AG09309 (cell line): ENCODE measurements around the gene HEBP2.
"Not testable (repeated sequence)": the region's sequence is repeated elsewhere in the genome, so short reads cannot be mapped to it uniquely, and the experiment has no call there.

Experiments used
- DNase-seq: peaks from one replicate; pipeline ENCODE4 v3.0.0-alpha.2; 2010; ENCODE audit warnings: low read depth
- H3K4me3 ChIP-seq: 2 replicates; pipeline ENCODE4 v1.5.1; 2011; ENCODE audit warnings: mild to moderate bottlenecking, low read depth, low read length, moderate library complexity; ENCODE audit not compliant: control insufficient read depth
- TF ChIP-seq, protein P1 (sequence below): IDR thresholded peaks from 2 replicates; pipeline ENCODE4 v1.5.1; 2011; ENCODE audit warnings: mild to moderate bottlenecking, low read depth, low read length, inconsistent platforms; ENCODE audit not compliant: insufficient read depth, control insufficient read depth; ENCODE audit errors: missing control alignments

HEBP2 gene, protein sequence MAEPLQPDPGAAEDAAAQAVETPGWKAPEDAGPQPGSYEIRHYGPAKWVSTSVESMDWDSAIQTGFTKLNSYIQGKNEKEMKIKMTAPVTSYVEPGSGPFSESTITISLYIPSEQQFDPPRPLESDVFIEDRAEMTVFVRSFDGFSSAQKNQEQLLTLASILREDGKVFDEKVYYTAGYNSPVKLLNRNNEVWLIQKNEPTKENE

DNA sequence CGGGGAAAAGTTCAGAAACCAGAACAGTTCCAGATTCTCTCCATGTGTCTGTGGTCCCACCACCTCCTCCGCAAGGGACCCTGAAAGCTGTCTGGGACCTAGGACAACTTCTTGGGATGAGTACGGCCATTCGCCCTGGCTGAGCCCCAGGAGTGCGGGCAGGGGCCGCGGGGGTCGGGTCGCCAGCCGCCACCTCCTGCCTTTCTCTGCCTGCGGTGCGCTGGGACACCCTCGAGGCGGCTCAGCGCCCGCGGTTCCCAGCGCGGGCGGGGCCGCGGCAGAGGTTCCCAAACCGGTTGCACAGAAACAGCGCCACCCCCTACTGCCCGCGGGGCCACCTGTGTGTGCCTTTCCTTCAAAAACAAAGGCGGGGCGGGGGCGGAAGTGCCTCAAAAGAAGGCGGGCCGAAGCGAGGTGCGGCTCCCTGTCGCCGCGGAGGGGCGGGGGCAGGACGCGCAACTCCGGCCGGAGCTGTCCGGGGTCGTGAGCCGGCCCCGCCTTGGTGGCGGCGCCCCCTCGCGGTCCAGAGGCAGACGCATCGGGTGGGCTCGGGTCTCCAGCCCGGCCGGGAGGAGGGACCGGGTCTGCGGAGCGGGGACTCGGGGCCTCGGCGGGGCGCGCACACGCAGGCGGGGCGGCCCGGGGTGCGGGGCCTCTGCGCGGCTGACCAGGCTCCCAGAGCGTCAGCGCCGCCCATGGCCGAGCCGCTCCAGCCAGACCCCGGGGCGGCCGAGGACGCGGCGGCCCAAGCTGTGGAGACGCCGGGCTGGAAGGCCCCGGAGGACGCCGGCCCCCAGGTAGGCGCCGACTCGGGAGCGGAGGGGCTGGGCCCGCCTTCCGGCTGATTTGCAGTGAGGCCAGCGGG lies at the start of gene HEBP2:
Gene HEBP2 (plus strand): TSS at position 423 of the 865 bp plus-strand sequence. CDS start 273 bp downstream, at position 696.
- TF ChIP-seq, protein P1, sequence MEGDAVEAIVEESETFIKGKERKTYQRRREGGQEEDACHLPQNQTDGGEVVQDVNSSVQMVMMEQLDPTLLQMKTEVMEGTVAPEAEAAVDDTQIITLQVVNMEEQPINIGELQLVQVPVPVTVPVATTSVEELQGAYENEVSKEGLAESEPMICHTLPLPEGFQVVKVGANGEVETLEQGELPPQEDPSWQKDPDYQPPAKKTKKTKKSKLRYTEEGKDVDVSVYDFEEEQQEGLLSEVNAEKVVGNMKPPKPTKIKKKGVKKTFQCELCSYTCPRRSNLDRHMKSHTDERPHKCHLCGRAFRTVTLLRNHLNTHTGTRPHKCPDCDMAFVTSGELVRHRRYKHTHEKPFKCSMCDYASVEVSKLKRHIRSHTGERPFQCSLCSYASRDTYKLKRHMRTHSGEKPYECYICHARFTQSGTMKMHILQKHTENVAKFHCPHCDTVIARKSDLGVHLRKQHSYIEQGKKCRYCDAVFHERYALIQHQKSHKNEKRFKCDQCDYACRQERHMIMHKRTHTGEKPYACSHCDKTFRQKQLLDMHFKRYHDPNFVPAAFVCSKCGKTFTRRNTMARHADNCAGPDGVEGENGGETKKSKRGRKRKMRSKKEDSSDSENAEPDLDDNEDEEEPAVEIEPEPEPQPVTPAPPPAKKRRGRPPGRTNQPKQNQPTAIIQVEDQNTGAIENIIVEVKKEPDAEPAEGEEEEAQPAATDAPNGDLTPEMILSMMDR: peak; percentile 30
- peak; percentile 33 for DNase-seq
- H3K4me3 ChIP-seq: peak within 1 kb of the TSS; percentile 75

DNA sequence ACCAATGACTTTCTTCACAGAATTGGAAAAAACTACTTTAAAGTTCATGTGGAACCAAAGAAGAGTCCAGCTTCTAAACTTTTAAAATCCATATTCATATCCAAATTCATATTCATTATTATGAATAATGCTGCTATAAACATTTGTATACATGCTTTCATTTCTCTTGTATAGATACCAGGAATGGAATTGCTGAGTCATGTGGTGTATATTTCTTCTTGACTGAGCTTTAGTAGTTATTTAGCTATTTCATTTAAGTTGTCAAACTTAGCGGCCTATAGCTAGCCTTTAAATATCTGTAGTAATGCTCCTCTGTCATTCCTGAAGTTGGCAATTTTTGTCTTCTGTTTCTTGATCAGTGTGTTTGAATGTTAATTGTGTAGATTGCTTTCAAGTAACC lies 46.1 kb upstream of the HEBP2 start:
- DNase-seq: no peak
- TF ChIP-seq, protein P1: no peak
- H3K4me3 ChIP-seq: no peak overlapping the region

DNA sequence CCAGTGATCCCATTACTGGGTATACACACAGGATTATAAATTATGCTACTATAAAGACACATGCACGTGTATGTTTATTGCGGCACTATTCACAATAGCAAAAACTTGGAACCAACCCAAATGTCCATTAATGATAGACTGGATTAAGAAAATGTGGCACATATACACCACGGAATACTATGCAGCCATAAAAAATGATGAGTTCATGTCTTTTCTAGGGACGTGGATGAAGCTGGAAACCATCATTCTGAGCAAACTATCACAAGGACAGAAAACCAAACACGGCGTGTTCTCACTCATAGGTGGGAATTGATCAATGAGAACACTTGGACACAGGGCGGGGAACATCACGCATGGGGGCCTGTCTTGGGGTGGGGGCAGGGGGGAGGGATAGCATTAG lies 35.3 kb upstream of the HEBP2 start:
- DNase-seq, H3K4me3 ChIP-seq: not testable (repeated sequence)

DNA sequence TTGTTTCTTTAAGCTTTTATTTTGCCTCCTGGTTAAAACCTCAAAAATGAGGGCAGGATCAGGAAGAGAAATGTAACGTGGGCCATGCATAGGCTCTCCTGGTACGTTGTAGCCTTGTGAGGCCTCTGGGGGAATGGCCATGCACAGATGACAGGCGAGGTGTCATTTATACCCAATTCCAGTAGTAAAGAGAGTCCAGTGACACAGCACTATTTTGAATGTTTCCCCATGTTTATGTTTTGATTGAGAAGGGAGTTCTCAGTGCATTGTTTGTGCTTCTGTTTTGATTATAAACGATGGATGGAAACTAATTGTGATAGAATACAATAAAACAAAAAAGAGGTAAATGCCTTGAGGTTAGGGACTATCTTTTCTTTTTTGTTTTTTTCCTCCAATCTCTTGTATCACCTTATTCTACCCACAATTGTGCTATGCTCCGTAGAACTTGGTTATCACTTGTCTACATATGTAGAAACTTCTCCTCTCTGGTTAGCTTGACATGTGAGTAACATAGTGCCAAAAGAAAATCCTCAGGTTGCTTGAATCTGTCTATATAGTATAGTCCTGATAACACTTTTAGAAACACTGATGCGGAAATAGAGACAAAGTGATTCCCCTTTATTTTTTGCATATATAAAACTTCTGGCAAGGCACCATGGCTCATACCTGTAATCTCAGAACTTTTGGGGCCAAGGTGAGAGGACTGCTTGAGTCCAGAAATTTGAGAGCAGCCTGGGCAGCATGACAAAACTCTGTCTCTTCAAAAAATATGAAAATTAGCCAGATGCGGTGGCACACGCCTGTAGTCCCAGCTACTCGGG lies 33.2 kb upstream of the HEBP2 start:
- TF ChIP-seq, protein P1: no peak
- no peak for DNase-seq
- no peak overlapping the region for H3K4me3 ChIP-seq

DNA sequence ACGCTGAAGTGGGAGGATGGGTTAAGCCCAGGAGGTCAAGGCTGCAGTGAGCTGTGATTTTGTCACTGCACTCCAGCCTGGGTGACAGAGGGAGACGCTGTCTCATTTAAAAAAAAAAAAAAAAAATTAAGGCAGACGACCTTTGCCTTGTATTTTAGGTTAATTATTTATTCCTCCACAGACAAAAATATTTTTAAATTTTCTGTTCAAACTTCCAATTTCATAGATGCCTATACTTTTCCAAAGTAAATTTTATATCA lies 32.6 kb upstream of the HEBP2 start:
- DNase-seq: no peak
- TF ChIP-seq, protein P1: no peak
- no peak overlapping the region for H3K4me3 ChIP-seq

DNA sequence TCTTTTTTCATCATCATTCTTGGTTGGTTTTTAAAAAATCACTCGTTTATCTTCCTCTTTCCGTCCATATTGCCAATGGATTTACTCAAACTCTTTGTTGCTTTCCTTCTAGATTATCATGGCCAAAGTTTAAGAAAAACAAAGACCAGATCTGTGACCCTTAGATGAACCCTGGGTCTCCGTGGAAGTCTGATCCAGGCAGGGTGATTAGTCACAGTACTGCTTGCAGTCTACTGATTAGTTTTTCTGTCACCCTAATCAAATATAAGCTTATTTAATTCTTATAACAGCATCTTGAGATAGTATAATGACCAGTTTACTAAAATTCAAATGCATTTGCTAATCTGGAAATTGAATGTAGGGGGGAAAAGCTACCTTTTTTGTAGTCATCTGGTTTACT lies 32.3 kb upstream of the HEBP2 start:
- H3K4me3 ChIP-seq: no peak overlapping the region
- DNase-seq: no peak
- TF ChIP-seq, protein P1: no peak

DNA sequence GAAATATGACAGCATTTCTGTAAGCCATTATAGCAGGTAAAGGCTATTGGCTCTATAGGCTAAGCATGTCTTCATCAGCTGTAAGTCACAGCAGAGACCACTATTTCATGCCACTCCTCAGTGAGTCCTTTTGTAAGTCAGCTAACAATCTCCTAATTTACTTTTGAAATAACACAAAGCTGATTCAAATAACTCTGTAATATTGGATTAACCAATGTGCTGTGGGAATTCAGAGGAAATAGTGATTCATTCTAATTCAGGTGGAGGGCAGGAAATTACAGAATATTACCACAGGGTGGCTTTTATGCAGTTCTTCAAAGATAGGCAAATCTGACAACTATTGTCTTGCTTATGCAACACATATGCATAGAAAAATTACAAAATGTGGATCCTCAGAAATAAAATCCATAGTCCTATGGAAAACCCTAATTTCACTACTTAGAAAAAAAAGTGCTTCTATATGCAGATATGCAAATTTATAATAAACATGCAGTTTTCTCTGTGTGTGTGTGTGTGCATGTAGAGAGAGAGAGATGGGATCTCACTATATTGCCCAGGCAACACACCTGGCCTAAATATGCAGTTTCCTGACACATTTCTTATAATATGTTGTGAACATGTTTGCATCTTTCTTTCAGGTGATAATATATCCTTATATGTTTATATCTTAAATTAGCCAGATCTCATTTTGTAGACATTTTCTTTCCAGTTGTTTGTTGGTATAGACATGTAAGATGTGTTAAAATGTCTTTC lies 31.1 kb upstream of the HEBP2 start:
- no peak overlapping the region for H3K4me3 ChIP-seq
- TF ChIP-seq, protein P1: no peak
- DNase-seq: no peak
